Endometrial microvascular endothelial cells (primary cell): ENCODE measurements around the gene CLTB. TPM values are rescaled to one million over a fixed set of nuclear protein-coding genes. Genes with fewer than 3 reads are reported as not detected.

ENCODE experiments used
- in situ Hi-C: cut with HindIII; loops from 2 replicates; pipeline ENCODE4 v1.10.0; 2017; ENCODE audit warnings: low sequenced_read_pairs, low pct_unique_long_range_greater_than_20kb; ENCODE audit errors: inconsistent ontology term
- total RNA-seq: library from RNA; depleted of rRNA; stranded (reverse); fragments of >200 nt; gene quantifications from one replicate; pipeline ENCODE4 v1.2.3, GENCODE V29; 2015; ENCODE audit errors: inconsistent ontology term

The CLTB gene
- total RNA-seq, 1 donor from 2014 or later: 148 TPM

DNA sequence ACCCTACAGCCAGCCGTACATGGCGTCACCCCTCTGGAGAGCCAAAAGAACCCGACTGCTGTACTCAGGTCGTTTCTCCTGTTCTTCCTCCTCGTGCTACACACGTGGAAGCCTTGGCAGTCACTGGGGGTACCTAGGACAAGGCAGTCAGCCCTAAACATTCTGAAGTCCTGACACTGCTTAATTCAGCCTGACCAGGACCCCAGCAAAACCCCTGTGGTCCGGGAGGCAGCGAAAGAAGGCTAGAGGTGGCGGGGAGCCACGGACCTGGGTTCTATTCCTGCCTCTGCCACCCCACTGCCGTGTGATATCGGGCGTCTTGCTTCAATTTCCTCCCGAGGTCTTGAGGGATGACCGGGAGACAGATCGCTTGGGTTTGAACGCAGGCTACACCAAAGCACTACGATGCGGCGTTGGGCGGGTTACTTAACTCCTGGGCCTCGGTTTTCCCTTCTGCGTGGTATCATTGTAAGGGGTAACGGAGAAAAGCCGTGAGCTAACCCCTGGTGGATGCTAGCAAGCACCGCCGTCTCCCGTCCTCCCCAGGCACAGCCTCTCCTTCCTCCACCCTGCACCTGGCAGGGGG lies 51.5 kb downstream of the CLTB start:
- in situ Hi-C loops: no loop called here

DNA sequence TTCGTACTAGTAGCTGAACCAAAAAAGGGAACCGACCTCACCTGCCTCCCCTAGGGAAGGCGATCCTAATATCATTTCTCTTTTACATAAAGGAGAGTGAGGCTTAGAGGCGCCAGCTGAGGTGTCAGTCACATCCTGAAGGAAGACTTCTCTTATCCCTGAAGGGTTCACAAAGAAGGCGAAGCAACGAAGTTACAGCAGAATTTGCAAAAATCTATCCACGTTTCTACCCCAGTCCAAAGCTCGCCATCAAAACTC lies 54.2 kb downstream of the CLTB start:
- in situ Hi-C loops: no loop called here

DNA sequence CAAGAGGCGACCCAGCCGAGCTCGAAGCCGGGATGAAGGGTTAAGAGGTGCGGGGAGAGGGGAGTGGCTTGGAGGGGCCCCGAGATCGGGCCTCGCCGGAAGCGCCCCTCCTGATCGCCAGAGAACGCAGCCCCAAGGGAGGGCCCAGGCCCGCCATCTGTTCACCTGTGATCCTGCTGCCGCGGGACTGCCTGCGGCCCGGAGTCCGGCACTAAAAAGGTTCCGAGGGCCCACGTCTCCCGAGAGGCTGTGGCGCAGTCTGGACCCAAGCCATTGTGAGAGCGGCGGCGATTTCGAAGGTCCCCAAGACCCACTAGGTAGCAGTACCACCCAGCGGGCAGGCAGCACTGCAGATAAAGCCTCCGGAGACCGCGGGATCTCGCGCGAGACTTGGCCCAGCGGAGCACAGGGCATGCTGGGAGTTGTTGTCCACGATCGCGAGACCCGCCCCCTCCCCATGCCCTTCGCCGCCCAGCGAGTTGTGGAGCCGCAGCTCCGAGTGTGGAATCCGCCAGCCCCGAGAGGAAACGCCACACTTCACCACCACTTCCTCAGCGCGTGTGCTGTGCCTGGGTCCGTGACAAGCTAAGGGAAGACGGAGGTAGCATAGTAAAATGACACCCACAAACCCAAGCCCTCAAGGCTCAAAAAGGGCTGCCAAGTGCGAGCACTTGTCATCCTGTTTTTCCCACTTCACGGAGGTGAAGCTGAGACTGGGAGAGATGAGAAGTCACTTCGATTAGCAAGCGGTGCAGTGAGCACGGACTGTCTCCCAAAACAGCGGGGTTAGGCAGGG lies 54.7 kb downstream of the CLTB start, which contains the start of gene KIAA1191:
KIAA1191 (minus strand) TSS at position 328 of the 796 bp plus-strand sequence. CDS start 2,256 bp downstream, outside the sequence.
- in situ Hi-C loops: no loop called here

DNA sequence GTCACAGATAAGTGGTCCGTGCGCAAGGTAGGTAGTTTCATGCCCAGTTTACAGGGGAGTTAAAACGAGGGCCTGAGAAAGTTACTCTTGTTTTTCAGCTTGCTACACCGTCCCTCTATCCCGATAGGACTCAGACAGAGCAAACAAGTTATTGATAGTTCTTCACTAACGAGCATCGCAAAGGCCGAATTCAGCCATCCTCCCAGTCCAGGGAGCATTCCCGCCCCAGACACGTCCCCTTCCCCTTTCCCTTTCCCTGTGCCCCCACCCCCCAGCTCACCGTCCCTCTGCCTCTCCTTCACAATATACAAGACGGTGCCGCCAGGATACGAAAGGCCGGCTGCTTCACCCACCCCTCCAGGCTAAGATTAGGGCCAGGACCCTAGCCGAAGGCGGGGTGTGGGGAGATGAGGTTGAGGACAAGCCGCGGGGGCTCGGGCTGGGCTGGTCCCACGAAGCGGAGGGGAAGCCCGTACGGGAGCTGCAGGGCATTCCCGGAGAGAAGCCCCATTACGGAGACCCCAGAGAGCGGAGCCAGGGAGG lies 55.4 kb downstream of the CLTB start:
- in situ Hi-C loops: no loop called here

DNA sequence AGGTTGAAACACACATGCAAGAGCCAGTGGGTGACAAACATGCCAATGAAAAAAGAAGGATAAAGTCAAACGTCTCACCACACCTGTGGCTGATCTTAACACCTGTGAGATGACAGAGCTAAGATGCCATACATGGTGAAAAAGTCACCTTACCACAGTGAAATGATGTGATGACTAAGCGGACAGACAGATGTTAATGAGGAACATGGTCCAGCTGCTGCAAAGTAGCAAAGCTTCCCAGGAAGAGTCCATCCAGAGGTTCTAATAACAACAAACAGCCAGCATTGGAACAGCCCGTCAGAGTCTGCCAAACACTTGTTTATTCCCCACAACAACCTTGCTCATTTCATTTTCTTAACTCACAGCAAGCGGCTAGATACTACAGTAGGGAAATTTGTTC lies 56.7 kb downstream of the CLTB start:
- in situ Hi-C loops: no loop called here

DNA sequence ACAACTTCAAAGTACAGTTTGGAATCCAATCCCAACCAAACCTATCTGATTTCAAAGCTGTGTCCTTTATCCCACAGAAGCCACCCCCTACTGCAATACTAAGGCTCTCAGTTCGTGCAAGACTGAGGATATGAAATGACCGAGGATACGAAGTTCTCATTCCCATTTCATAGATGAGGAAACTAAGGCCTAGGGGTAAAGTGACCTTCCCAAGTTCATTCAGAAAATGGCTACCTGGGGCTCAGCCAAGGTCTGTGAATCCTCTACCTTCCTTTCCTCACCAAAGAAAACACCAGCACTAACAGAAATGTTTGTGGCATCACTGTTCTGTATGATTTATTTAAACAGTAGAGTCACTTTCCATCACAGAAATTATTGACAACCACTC lies 60.2 kb downstream of the CLTB start:
- in situ Hi-C loops: no loop called here

DNA sequence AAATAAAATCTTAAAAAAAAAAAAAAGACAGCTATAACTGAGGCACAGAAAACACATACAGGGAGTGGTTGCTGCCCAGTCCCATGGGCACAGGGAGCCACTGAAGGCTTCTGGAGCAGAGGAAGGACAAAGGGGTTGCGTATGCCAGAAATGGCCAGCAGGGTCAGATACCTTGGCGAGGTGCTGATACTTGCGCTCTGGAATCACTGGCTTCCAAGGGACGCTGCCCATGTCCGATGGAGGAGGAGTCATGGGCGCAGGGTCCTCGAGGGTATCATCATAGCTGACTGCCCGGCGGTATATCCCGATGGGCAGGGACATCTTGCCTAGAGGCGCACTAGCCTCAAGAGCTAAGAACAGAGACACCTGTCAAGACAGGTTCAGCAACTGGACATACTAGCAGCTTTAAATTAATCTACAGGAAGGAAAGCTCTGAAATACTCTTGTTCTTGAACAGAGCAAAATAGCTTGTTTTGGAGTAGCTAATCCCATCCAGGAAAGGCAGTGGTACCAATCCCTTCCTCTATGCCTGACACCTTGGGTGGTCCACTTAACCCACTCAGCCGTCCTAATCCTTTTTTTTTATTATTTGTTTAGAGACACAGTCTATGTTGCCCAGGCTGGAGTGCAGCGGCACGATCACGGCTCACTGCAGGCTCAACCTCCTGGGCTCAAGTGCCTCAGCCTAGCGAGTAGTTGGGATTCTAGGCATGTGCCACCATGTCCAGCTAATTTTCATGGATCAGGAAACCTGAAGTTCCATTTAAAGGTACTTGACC lies 60.8 kb downstream of the CLTB start:
- in situ Hi-C loops: no loop called here

DNA sequence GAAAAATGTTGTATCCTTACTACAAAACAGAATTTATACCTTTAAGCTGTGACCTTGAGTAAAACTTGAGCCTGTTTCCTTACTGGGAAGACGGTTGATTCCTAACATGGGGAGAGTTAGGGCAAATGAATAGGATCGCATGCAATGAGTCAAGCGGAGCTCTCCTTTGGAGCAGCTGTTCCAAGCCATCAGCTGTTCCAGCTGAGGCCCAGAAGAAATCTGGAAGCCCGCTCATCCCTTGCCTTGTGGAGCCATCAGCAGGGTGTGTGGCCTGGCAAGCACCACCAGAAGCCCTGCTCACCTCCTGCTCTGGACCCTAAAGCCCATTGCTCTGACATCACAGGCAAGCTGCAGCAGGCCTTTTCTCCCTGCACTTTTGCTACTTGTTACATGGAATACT lies 62.8 kb downstream of the CLTB start:
- in situ Hi-C loops: no loop called here

DNA sequence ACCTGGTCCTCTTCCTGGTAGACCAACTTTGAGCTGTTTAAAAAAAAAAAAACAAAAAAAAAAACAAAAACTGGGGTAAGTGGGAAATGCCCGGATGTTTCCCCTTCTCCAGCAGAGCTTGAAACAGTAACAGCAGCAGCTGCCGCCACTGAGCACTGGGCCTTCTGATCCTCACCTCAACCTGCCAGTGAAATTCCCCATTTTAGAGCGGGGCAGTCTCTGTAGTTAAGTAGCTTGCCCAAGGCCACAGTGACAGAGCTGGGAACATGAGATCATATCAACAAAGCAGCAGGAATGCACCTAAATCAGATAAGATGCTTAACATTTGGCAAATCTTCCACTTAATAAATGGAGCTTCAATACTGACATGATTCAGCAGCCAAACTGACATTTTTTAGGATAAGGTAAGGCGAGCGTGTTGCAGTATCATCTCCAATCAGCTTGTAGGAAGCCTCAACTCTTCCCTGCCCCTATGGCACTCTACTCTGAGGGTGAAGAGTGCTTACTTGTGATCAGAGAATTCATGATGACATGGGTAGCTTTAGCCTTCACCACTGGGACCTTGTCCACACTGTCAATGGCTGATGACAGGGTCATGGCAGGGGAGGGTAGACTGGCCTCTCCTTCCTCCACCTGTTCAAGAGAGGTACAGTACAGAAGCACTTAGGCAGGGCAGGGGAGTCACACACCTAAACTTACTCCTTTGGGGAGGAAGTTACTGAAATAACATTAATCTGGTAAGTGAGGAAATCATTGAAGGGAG lies 64.0 kb downstream of the CLTB start:
- in situ Hi-C loops: no loop called here

DNA sequence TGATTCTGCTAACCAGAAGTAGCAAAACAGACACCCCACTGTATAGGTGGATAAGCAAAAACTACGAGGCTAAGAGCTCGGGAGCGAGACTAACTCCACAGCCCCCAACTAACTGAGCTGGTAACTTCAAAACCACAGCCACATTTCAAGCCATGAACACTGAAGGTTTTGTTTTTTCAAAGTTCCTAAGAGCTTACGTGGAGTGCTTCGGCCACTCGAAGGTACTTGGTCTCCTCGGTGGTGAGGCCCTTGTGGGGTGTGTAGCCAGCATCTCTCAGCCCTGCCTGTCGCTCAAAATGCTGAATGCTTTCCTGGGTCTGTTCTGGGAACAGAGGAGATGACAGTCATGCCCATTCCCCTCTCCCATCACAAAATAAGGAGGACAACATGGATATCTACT lies 65.9 kb downstream of the CLTB start:
- in situ Hi-C loops: no loop called here

DNA sequence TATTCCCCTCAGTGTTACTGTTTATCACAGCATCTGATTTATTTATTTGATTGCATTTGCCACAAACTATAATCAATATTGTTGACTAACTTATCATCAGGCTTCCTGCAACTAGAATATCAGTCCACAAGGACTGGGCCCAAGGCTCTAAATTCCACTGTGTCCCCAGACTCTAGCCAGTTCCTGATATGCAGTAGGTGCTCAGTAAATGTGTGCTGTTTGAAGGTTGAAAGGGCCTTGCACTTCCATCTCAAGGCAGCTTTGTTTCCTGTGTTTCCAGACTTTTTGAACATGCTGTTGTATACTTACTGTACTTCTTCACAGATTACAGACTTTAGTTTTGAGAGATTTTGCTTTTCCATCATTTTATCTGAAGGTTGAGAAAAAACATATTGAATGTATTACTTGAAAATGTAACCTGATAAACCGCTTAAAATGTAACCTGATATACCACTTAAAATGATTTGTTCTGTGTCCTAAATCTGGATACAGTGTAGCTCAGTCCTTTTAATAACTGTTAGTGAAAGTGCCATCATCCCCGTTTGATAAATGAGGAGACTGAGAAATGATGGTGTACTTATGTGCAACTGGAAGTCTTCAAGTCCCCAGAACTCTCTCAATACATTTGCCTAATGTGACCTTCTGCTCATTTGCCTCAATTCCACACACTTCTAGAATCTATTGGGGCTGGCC lies 73.4 kb downstream of the CLTB start:
- in situ Hi-C loops: no loop called here

Other genes with a start within 250 kb of the CLTB start
- 6.1 TPM for gene SIMC1, start 178.1 kb downstream of the CLTB start, total RNA-seq
- 121 TPM for gene KIAA1191, start 54.8 kb downstream of the CLTB start, total RNA-seq
- gene ARL10, start 51.1 kb downstream of the CLTB start, total RNA-seq: 6.3 TPM
- 27.4 TPM for gene NOP16, start 27.9 kb downstream of the CLTB start, total RNA-seq
- gene HIGD2A, start 27.8 kb downstream of the CLTB start, total RNA-seq: 138 TPM
- gene FAF2, start 31.8 kb upstream of the CLTB start, total RNA-seq: 33.9 TPM
- gene RNF44, start 120.9 kb upstream of the CLTB start, total RNA-seq: 4.8 TPM
- gene CDHR2, start 132.8 kb upstream of the CLTB start, total RNA-seq: not detected
- 9.0 TPM for gene GPRIN1, start 193.6 kb upstream of the CLTB start, total RNA-seq
- not detected for gene SNCB, start 214.0 kb upstream of the CLTB start, total RNA-seq
- not detected for gene EIF4E1B, start 214.1 kb upstream of the CLTB start, total RNA-seq
- gene TSPAN17, start 230.9 kb upstream of the CLTB start, total RNA-seq: 56.6 TPM